ENCODE data around the gene SCARF2.

GRCh38 chr22:20396639-20397038, 41.0 kb downstream of the SCARF2 start:
- no peak for TF ChIP-seq EZH2 (IDR thresholded peaks at IDR 0.05; ENCODE audit: borderline replicate concordance, low read depth, low read length, poor library complexity, severe bottlenecking)
- TF ChIP-seq CTCF (conservative IDR thresholded peaks at IDR 0.05; ENCODE audit: low read depth, low read length), result no peak
